IMR-90 (cell line): ENCODE data around the gene AMD1. TPM values are rescaled to one million over a fixed set of nuclear protein-coding genes. Genes with fewer than 3 reads are reported as not detected.

Source experiments
- ATAC-seq: fragments of 200-7000 bp; cut with Tn5 transposase; 2 replicates; pipeline ENCODE4 v1.9.1; 2020; ENCODE audit warnings: low read depth, mild to moderate bottlenecking, moderate library complexity
- BruUV-seq: library from RNA; stranded (reverse); fragments of 400-500 nt; replicated peaks from 2 replicates; lab custom pipeline; 2021; lab: Mats Ljungman, UMichigan
- CTCF ChIA-PET: fragments of 300-600 bp; formaldehyde crosslinking; extraction: SDS; loops from one replicate; lab custom pipeline; 2021; ENCODE audit warnings: antibody characterized with exemption; lab: Yijun Ruan, JAX
- POLR2A ChIA-PET: fragments of 300-600 bp; sonication (Branson Sonifier 250); formaldehyde crosslinking; loops from one replicate; lab custom pipeline; 2022; ENCODE audit warnings: antibody characterized with exemption; ENCODE audit not compliant: unreplicated experiment; lab: Charles Lee
- DNase-seq: peaks from one replicate; pipeline ENCODE4 v3.0.0; 2013
- H2AFZ ChIP-seq: replicated peaks from 2 replicates; pipeline ENCODE3; 2013; ENCODE audit warnings: low read length, mild to moderate bottlenecking; ENCODE audit not compliant: poor library complexity
- H2AK5ac ChIP-seq: 2 replicates; pipeline ENCODE4 v1.6.1; 2013; ENCODE audit warnings: low read depth, low read length, inconsistent platforms
- H2AK9ac ChIP-seq: replicated peaks from 2 replicates; pipeline ENCODE3; 2013; ENCODE audit warnings: mild to moderate bottlenecking, low read depth, low read length, moderate library complexity; ENCODE audit not compliant: poor library complexity
- H2BK120ac ChIP-seq: 2 replicates; pipeline ENCODE4 v1.6.1; 2013; ENCODE audit warnings: low read depth, low read length, inconsistent platforms
- H2BK15ac ChIP-seq: 3 replicates; pipeline ENCODE4 v1.6.1; 2013; ENCODE audit warnings: low read depth, low read length, inconsistent platforms
- H2BK20ac ChIP-seq: 2 replicates; pipeline ENCODE4 v1.6.1; 2013; ENCODE audit warnings: low read depth, mild to moderate bottlenecking, inconsistent platforms, low read length, moderate library complexity
- H2BK5ac ChIP-seq: 2 replicates; pipeline ENCODE4 v1.6.1; 2013; ENCODE audit warnings: mild to moderate bottlenecking, low read depth, low read length, inconsistent platforms; ENCODE audit not compliant: poor library complexity, severe bottlenecking
- H3K14ac ChIP-seq: replicated peaks from 2 replicates; pipeline ENCODE4 v1.6.1; 2013; ENCODE audit warnings: low read depth, low read length, inconsistent platforms
- H3K18ac ChIP-seq: 2 replicates; pipeline ENCODE4 v1.6.1; 2013; ENCODE audit warnings: low read depth, low read length, control low read depth
- H3K23ac ChIP-seq: 2 replicates; pipeline ENCODE4 v1.6.1; 2013; ENCODE audit warnings: low read depth, low read length, inconsistent platforms
- H3K27ac ChIP-seq: 2 replicates; pipeline ENCODE4 v1.5.1; 2013; ENCODE audit warnings: mild to moderate bottlenecking, control low read depth, low read length; ENCODE audit not compliant: insufficient read depth
- H3K27me3 ChIP-seq: 2 replicates; pipeline ENCODE4 v1.6.1; 2013; ENCODE audit warnings: low read length; ENCODE audit not compliant: control insufficient read depth, insufficient read depth
- H3K36me3 ChIP-seq: 2 replicates; pipeline ENCODE4 v1.6.1; 2013; ENCODE audit warnings: low read length, mixed read lengths; ENCODE audit not compliant: control insufficient read depth, insufficient read depth
- H3K4ac ChIP-seq: 2 replicates; pipeline ENCODE4 v1.6.1; 2013; ENCODE audit warnings: low read depth, low read length, inconsistent platforms
- H3K4me1 ChIP-seq: 2 replicates; pipeline ENCODE4 v1.6.1; 2013; ENCODE audit warnings: low read length, mixed read lengths; ENCODE audit not compliant: control insufficient read depth, insufficient read depth
- H3K4me2 ChIP-seq: 2 replicates; pipeline ENCODE4 v1.6.1; 2013; ENCODE audit warnings: low read depth, mild to moderate bottlenecking, control low read depth, low read length, moderate library complexity
- H3K4me3 ChIP-seq: 2 replicates; pipeline ENCODE4 v1.5.1; 2013; ENCODE audit warnings: low read depth, mild to moderate bottlenecking, control low read depth, low read length, moderate library complexity; ENCODE audit not compliant: insufficient read depth
- H3K56ac ChIP-seq: 2 replicates; pipeline ENCODE4 v1.6.1; 2013; ENCODE audit warnings: low read length, inconsistent platforms; ENCODE audit not compliant: insufficient read depth; ENCODE audit errors: extremely low read depth
- H3K79me1 ChIP-seq, 2 experiments: 2 replicates each; pipeline ENCODE4 v1.6.1; 2013; ENCODE audit warnings: low read length in 2 of 2, inconsistent platforms in 1 of 2, low read depth in 1 of 2
- H3K9ac ChIP-seq: 2 replicates; pipeline ENCODE4 v1.6.1; 2013; ENCODE audit warnings: low read depth, low read length, control low read depth
- H3K9me1 ChIP-seq: 2 replicates; pipeline ENCODE4 v1.6.1; 2013; ENCODE audit warnings: low read length, inconsistent platforms; ENCODE audit not compliant: insufficient read depth
- H3K9me3 ChIP-seq: 2 replicates; pipeline ENCODE4 v1.6.1; 2013; ENCODE audit warnings: low read length; ENCODE audit not compliant: control insufficient read depth, insufficient read depth
- H4K20me1 ChIP-seq: 2 replicates; pipeline ENCODE4 v1.6.1; 2013; ENCODE audit warnings: low read length, inconsistent platforms; ENCODE audit not compliant: insufficient read depth
- H4K5ac ChIP-seq: 2 replicates; pipeline ENCODE4 v1.6.1; 2013; ENCODE audit warnings: mild to moderate bottlenecking, low read depth, low read length, control low read depth
- H4K8ac ChIP-seq, 2 experiments: 2 replicates each; pipeline ENCODE4 v1.6.1; 2013; ENCODE audit warnings: low read depth in 2 of 2, low read length in 2 of 2, control low read depth in 1 of 2, inconsistent platforms in 1 of 2
- H4K91ac ChIP-seq: 2 replicates; pipeline ENCODE4 v1.6.1; 2013; ENCODE audit warnings: low read depth, low read length, inconsistent platforms; ENCODE audit not compliant: insufficient read depth
- BHLHE40 ChIP-seq: fragments of 150-350 bp; IDR thresholded peaks from 2 replicates; pipeline ENCODE4 v1.6.1; 2016; ENCODE audit warnings: mild to moderate bottlenecking, low read depth, low read length
- CEBPB ChIP-seq: IDR thresholded peaks from 2 replicates; pipeline ENCODE4 v1.6.1; 2012; ENCODE audit warnings: low read depth, low read length, improper control_type of control experiment
- CHD1 ChIP-seq: IDR thresholded peaks from 2 replicates; pipeline ENCODE4 v1.6.1; 2012; ENCODE audit warnings: low read depth, low read length, improper control_type of control experiment
- ELK1 ChIP-seq: fragments of 150-350 bp; IDR thresholded peaks from 2 replicates; pipeline ENCODE4 v1.6.1; 2016; ENCODE audit warnings: low read depth, mild to moderate bottlenecking, low read length, moderate library complexity, borderline replicate concordance
- FOS ChIP-seq: fragments of 150-350 bp; IDR thresholded peaks from 2 replicates; pipeline ENCODE4 v1.6.1; 2016; ENCODE audit warnings: low read depth, low read length
- MAFK ChIP-seq: IDR thresholded peaks from 2 replicates; pipeline ENCODE4 v1.6.1; 2012; ENCODE audit warnings: low read depth, low read length, improper control_type of control experiment
- MAZ ChIP-seq: IDR thresholded peaks from 2 replicates; pipeline ENCODE4 v1.6.1; 2012; ENCODE audit warnings: low read depth, mild to moderate bottlenecking, low read length, improper control_type of control experiment, moderate library complexity, borderline replicate concordance
- MXI1 ChIP-seq: IDR thresholded peaks from 2 replicates; pipeline ENCODE4 v1.6.1; 2012; ENCODE audit warnings: low read depth, mild to moderate bottlenecking, low read length, moderate library complexity, borderline replicate concordance
- NFE2L2 ChIP-seq: fragments of 150-350 bp; IDR thresholded peaks from 2 replicates; pipeline ENCODE4 v1.6.1; 2016; ENCODE audit warnings: low read depth, mild to moderate bottlenecking, low read length
- POLR2A ChIP-seq: IDR thresholded peaks from 2 replicates; pipeline ENCODE4 v1.6.1; 2012; ENCODE audit warnings: mild to moderate bottlenecking, low read depth, low read length
- RAD21 ChIP-seq: IDR thresholded peaks from 2 replicates; pipeline ENCODE4 v1.6.1; 2012; ENCODE audit warnings: low read length, improper control_type of control experiment
- RCOR1 ChIP-seq: IDR thresholded peaks from 2 replicates; pipeline ENCODE4 v1.6.1; 2012; ENCODE audit warnings: mild to moderate bottlenecking, low read length, improper control_type of control experiment; ENCODE audit not compliant: insufficient replicate concordance
- RFX5 ChIP-seq: IDR thresholded peaks from 2 replicates; pipeline ENCODE4 v1.8.0; 2012; ENCODE audit warnings: low read depth, mild to moderate bottlenecking, low read length, moderate library complexity
- SMC3 ChIP-seq: fragments of 150-350 bp; IDR thresholded peaks from 2 replicates; pipeline ENCODE4 v1.6.1; 2016; ENCODE audit warnings: low read depth, mild to moderate bottlenecking, antibody characterized with exemption, low read length, moderate library complexity
- USF2 ChIP-seq: fragments of 150-350 bp; IDR thresholded peaks from 2 replicates; pipeline ENCODE4 v1.6.1; 2017; ENCODE audit warnings: mild to moderate bottlenecking, antibody characterized with exemption, low read length, low read depth
- WGBS, 2 experiments: methylation state at CpG; one replicate each; pipeline versions ENCODE4 v1.1.5 to v1.1.7; 2013; ENCODE audit warnings: missing lambda C conversion rate in 2 of 2; ENCODE audit not compliant: insufficient read length in 1 of 2; ENCODE audit errors: extremely low coverage in 2 of 2; 5-methylcytosine and 5-hydroxymethylcytosine counted together
- dilution Hi-C: fragments of 300-500 bp; cut with HindIII; formaldehyde crosslinking; loops from one replicate; pipeline ENCODE4 v1.14.3; 2018; ENCODE audit warnings: low sequenced_read_pairs; ENCODE audit not compliant: unreplicated experiment
- in situ Hi-C: fragments of 300-500 bp; cut with MboI; formaldehyde crosslinking; loops from 3 replicates; pipeline ENCODE4 v1.14.3; 2019; ENCODE audit warnings: low sequenced_read_pairs, inconsistent platforms, mixed read lengths
- intact Hi-C: fragments of 100-400 bp; cut with micrococcal nuclease; formaldehyde crosslinking; loops from 2 replicates; pipeline ENCODE4 v1.10.0; 2022
- polyA plus RNA-seq, 3 experiments: library from polyadenylated mRNA; depleted of rRNA; stranded (reverse); fragments of >200 nt; gene quantifications; 2 replicates each; pipeline ENCODE4 v1.2.3, GENCODE V29; 2012; ENCODE audit warnings: low replicate concordance in 1 of 3
- total RNA-seq: library from RNA; depleted of rRNA; stranded (reverse); fragments of >200 nt; gene quantifications from 2 replicates; pipeline ENCODE4 v1.2.3, GENCODE V29; 2012
- TF ChIP-seq, protein P1 (sequence below): conservative IDR thresholded peaks from 2 replicates; pipeline ENCODE4 v1.5.1; 2012; ENCODE audit warnings: mild to moderate bottlenecking, low read depth, low read length, improper control_type of control experiment

The AMD1 gene
- total and polyA plus RNA-seq, 2 of the 4 experiments (the other 2 are of a cell fraction): 32.2 to 65.8 TPM

DNA sequence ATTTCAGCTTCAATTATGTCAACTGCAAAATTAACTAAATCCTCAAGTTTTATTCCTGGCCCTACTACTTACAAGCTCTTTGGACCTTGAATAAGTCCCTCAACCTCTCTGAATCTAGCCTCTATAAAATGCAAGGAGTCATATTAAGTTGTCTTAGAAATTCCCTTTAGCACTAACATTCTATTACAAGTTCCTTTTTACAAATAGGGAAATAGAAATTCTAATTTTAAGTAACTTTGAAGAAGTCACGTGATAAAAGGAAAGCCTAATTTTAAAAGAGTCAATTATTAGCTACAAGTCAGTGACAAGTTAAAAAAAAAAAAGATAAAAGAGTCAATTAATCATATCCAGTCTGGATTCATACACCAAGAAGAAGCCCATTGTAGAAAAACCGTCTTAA is 59.3 kb downstream of the AMD1 start:
- CTCF ChIA-PET: no interaction called here
- Histone ChIP-seq H3K27ac (no peak overlapping the region), H4K8ac (no peak overlapping the region), H2BK15ac (no peak overlapping the region), H3K9ac (no peak overlapping the region), H3K23ac (no peak overlapping the region), H4K20me1 (no peaks in the 10 kb centered on the region), H2BK120ac (no peak overlapping the region), H3K14ac (no peak overlapping the region), H3K36me3 (no peaks in the 10 kb centered on the region), H2BK5ac (no peak overlapping the region), H2AK5ac (no peak overlapping the region), H2AK9ac (no peak overlapping the region), H3K9me3 (no peaks in the 10 kb centered on the region), H3K27me3 (no peaks in the 10 kb centered on the region), H4K5ac (no peak overlapping the region), H3K9me1 (no peaks in the 10 kb centered on the region), H3K4me3 (no peak overlapping the region), H3K4me1 (no peaks in the 10 kb centered on the region), H3K4me2 (no peak overlapping the region), H3K79me1 (no peaks in the 10 kb centered on the region), H2AFZ (no peak overlapping the region), H4K91ac (no peak overlapping the region), H3K4ac (no peak overlapping the region), H3K56ac (no peak overlapping the region), H2BK20ac (no peak overlapping the region), H3K18ac (no peak overlapping the region)
- BruUV-seq: no TSS peak
- POLR2A ChIA-PET: no interaction called here
- in situ Hi-C loops (no loop called here), dilution Hi-C loops (no loop called here), intact Hi-C loops (no loop called here)
- ATAC-seq (no peak), DNase-seq (no peak)
- TF ChIP-seq RFX5 (no peak), BHLHE40 (no peak), RCOR1 (no peak), MAFK (no peak), NFE2L2 (no peak), POLR2A (no peak), SMC3 (no peak), ELK1 (no peak), MAZ (no peak), USF2 (no peak), FOS (no peak), MXI1 (no peak), CHD1 (no peak), CEBPB (no peak), RAD21 (no peak)
- TF ChIP-seq, protein P1, sequence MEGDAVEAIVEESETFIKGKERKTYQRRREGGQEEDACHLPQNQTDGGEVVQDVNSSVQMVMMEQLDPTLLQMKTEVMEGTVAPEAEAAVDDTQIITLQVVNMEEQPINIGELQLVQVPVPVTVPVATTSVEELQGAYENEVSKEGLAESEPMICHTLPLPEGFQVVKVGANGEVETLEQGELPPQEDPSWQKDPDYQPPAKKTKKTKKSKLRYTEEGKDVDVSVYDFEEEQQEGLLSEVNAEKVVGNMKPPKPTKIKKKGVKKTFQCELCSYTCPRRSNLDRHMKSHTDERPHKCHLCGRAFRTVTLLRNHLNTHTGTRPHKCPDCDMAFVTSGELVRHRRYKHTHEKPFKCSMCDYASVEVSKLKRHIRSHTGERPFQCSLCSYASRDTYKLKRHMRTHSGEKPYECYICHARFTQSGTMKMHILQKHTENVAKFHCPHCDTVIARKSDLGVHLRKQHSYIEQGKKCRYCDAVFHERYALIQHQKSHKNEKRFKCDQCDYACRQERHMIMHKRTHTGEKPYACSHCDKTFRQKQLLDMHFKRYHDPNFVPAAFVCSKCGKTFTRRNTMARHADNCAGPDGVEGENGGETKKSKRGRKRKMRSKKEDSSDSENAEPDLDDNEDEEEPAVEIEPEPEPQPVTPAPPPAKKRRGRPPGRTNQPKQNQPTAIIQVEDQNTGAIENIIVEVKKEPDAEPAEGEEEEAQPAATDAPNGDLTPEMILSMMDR: no peak
- no CpG with 5 or more reads among the region's 2 CpGs for WGBS, 2 experiments
